ENCODE measurements around the gene ZNF680.
"Not testable (repeated sequence)": the region's sequence is repeated elsewhere in the genome, so short reads cannot be mapped to it uniquely, and the experiment has no call there.

Gene ZNF680

DNA sequence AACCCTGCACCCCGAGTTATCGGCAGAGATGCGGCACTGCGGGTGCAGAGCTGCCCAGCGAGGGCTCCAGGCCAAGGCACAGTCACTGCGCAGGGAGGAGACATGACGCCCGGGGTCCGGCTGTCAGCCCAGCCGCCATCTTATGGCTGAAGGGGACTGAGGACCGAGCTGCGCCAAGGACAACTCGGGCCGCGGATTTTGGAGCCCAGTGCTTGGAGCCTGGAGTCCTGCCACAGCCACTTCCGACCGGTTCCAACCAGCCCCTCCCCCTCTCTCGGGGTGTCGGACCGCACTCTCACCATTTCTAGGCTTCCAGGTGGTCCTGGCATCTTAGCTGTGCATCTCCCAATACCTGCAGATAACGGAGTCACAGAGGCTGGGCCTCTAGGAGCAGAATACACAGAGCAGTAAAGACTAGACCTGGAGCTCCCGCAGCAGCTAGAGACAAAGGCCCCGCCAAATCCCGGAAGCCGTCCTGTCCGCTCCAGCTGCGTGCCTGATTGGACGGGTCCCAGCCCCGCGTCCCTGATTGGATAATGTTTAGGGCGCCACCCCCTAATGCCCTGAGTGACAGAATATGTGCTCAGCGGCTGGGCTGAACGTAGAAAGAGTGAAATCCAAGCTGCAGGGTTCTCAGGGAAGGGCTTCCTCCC, at the start of gene ZNF680:
TSS of gene ZNF680 (minus strand) at position 446 of the 653 bp plus-strand sequence. CDS start at position 329, 117 bp downstream.
- peak; percentile 74 for DNase-seq (ENCODE audit: low read depth)

DNA sequence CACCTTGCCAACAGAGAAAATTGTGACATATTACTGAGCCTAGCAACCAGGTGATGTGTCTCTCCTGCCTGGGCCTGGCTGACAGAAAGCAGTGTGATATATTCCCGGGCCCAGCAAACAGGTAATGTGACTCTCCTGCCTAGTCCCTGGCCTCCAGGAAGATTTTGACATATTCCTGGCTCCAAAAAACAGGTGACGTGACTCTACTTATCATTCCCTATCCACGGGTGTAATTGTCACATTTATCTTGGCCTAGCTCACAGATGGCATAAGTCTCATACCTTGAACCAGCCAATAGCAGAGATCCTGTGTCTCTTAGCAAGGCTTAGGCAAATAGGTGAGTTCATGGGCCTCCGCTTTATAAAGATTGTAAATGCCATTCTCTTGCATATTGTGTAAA, 49.6 kb upstream of the ZNF680 start:
- DNase-seq (ENCODE audit: low read depth): no peak

DNA sequence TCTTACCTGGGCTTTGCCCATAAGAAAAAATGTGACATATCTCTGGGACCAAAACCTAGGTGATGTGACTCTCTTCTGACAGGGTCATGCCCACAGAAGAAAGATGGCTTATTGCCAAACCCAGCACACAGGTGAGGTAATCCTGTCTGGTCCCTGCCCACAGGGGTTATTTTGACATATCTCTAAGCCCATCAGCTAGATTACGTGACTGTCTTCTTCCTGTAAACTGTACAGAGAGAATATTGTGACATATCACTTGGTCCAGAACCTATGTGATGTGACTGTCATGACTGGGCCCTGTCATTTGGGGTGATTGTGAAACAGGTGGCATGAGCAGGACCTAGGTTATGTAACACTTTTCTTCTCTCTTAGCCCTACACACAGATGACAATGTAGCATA, 48.8 kb upstream of the ZNF680 start:
- DNase-seq (ENCODE audit: low read depth): no peak

DNA sequence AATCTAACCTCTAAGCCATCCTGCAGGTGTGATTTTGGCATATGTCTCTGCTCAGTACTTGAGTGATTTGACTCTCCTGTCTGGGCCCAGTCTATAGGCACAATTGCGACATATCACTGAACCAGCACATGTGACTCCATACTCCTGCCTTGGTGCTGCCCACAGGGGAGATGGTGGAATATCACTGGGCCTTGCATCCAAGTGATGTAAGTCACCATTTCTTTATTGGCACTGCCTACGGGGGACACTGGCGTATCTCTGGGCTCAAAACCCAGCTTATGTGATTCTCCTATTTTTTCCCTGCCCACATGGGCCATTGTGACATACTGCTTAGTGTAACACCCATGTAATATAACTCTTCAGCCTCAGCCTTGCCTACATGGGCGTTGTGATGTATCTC, 48.1 kb upstream of the ZNF680 start:
- DNase-seq (ENCODE audit: low read depth): no peak

DNA sequence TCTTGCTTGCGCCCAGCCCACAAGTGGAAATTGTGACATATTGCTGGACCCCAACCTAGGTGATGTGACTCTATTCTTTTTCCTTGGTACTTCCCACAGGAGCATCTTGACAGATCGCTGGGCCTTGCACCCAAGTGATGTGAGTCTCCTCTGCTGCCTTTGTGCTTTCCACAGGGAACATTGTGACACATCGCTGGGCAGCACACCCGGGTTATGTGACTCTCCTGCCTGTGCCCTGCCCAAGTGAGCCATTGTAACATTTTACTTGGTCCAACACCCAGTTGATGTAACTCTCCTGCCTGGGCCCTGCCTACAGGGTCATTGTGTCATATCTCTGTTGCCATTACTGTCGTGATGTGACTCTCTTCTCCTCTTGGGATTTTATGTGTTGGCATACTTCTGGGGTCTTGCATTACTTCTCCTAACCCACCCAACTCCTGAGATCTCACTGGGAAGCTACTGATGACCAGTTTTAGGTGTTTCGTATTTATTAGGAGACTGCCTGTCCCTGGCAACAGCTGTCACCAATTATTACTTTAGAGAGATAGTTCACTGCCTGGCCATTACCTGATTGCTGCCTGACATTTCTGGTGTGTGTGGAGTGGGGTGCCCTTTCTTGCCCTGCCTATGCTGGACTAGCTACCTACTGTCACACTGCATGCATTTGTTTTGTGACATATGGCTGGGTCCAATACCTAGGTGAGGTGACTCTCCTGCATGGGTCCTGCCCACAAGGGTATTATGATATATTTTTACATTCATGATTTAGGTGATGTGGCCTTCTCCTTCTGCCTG, 45.4 kb upstream of the ZNF680 start:
- DNase-seq (ENCODE audit: low read depth): no peak

DNA sequence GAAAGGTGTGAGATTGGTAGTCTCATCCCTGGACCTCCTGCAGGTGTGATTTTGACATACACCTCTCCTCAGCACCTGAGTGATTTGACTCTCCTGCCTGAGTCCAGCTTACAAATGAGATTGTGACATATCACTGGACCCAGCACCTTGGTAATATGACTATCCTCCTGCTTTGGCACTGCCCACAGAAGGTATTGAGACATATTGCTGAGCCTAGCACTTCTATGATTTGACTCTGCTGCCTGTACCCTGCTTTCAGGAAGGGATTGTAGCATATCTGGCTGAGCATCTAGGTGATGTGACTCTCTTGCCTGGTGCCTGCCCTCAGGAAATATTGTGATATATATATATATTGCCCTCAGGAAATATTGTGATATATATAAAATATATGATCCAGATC, 43.5 kb upstream of the ZNF680 start:
- DNase-seq (ENCODE audit: low read depth): no peak

DNA sequence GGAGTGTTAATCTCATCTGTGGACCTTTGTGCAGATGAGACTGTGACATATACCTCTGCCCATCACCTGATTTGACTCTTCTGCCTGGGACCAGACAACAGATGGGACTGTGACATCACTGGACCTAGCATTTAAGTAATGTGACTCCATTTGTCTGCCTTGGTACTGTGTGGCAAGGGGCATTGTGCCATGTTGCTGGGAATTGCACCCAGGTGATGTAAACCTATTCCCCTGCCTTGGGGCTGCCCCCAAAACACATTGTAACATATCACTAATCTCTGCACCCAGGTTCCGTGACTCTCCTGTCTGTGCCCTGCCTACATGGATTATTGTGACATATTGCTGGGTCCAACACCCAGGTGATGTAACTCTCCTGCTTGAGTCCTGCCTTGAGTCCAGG, 40.4 kb upstream of the ZNF680 start:
- DNase-seq (ENCODE audit: low read depth): no peak

DNA sequence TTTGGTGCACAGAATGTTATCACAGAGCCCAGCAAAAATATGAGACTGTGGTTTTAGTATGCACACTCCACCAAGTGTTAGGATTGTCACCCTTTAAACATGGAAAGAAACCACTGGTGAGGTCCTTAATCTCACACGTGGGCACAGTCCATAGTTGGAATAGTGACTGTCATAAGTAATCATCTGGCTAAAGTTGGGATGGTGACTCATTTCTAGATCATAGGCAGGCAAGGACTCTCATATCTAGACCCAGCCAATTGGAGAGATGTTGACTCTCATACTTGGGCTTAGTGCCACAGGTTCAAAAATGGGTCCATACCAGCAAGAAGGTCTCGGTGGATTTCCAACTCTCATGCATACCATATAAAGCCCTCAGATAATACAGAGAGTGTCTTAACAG, 39.6 kb upstream of the ZNF680 start:
- DNase-seq (ENCODE audit: low read depth): no peak

DNA sequence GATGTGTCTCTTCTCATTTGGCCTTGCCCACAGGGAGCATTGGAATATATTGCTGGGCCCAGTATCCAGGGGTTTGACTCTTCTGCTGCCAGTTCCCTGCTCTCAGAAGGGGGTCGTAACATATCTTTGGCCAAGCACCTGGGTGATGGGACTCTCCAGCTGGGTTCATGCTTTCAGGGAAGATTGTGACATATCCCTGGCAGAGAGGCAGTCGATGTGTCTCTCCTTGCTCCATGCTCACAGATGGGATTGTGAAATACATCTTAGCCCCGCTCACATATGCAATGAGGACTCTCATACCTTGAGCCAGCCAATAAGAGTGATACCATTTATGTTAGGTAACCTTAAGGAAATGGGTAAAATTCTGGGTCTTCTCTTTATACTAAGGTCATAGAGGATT, 39.2 kb upstream of the ZNF680 start:
- no peak for DNase-seq (ENCODE audit: low read depth)

DNA sequence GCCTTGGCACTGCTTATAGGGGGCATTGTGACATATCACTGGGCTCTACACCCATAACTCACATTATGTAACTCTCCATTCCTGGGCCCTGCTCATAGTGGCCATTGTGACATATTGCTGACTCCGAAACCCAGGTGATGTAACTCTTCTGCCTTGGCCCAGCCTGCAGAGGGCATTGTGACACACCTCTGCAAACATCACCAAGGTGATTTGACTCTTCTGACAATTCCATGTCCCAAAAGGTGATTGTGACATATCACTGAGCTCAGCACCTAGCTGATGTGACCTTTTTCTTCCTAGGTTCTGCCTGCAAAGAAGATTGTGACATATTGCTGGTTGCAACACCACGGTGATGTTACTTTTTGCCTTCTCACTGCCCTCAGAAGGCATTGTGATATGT, 36.5 kb upstream of the ZNF680 start:
- DNase-seq (ENCODE audit: low read depth): no peak

DNA sequence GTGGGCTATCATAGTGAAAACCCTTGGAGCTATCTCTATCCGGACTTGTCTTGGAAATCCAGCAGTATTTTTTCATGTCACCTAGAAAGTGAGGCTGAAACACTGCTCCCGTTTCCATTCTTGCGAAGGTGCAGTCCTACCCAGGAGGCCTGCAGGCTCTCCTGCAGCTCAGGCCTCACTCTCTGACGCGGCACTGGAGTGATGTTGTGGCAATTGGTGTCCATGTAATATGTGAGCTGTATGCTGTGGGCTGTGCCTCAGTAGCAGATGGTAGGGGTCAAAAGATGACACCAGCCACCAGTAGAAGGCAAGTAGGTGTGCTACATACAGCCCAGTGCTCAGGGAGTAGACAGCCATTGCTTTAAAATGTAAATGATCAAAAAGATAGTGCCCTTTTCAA, 28.1 kb upstream of the ZNF680 start:
- no peak for DNase-seq (ENCODE audit: low read depth)

DNA sequence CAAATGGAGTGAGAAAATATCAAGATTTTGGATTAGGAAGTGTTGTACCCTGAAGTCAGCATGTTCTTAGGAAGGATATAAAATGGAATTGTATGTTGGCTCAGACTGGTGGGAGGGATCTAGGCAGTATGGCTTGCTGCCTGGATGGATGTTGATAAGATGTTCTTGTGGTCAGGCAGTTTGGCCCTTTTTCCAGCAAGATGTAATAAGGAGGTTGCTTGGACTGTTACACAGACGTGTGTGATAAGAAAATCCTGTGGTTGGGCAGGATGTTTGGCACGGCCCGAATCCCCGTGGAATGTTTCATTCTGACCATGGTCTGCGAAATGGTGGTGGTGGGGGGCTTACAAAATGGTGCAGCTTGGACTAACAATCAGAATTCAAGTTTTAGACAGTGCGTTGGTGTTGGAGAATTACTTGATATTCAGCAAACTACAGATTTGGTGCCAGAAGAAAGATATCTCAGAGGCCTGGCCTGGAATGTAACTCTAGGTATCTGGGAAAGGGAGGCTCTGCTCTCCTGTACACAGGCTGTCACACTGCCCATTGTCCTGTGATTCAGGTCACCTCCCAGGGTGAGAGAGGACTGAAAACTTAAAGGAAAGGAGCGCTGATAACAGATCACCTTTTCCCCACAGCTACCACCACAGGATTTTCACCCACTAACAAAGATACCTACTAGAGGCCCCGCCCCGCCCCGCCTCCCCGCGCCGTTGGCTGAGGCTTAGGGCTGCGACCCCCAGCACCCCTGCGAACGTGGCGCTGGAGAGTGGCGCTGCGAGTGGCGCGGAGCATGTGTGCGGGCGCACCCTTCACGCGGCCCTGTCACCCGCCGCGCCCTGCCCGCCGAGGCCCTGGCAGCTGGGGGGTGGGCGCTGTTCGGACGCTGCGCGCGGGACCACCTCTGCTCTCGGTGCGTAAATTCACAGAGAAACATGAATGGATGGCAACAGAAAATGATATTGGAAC, 19.3 kb upstream of the ZNF680 start:
- no peak for DNase-seq (ENCODE audit: low read depth)

DNA sequence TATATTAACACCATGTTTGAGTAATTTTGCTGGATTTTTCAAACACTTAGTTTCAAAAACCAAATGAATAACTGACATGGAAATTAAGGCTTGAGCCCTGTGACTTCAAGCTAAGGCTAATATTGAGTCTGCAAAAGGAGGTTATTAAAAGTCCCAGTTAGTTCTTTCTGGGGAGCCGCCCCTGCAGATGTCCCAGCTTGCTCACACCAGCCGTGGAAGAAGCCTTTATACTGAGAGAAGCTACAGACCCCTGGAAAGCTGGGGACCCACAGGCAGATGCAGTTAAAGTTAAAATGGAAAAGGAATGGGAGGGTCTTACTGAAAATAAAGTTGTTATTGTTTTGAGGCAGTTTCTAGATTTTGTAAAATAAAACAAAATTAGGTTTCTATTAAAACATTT, 18.5 kb upstream of the ZNF680 start:
- DNase-seq (ENCODE audit: low read depth): no peak

DNA sequence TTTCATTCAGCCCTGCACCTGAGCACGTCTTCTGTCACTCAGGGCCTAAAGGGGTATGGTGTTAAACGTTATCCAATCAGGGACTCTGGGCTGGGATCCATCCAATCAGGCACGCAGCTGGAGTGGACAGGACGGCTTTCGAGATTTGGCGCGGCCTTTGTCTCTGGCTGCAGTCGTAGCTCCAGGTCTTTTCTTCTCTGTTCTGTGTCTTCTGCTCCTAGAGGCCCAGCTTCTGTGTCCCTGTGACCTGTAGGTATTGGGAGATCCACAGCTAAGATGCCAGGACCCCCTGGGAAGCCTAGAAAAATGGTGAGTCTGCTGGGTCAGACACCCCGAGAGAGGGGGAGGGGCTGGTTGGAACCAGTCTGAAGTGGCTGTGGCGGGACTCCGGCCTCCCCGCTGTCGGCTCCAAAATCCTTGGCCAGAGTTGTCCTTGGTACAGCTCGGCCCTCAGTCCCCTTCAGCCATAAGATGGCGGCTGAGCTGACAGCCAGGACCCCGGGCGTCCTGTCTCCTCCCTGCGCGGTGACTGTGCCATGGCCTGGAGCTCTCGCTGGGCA, 11.7 kb upstream of the ZNF680 start:
- DNase-seq (ENCODE audit: low read depth): no peak

DNA sequence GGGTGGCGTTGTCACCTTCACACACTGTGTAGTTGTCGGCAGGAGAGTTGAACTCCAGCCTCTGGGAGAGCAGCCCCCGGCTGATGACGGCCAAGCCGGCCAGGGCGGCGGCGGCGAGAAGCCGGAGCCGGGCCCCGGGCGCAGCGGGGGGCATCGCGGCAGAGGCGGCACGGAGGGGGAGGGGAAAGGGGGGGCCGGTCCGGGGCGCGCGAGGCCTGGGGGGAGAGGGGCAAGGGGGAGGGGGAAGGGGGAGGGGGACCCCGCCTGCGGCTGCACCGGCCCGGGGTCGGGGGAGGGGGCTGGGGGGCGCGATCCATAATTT, 7.4 kb upstream of the ZNF680 start:
- not testable (repeated sequence) for DNase-seq (ENCODE audit: low read depth)

DNA sequence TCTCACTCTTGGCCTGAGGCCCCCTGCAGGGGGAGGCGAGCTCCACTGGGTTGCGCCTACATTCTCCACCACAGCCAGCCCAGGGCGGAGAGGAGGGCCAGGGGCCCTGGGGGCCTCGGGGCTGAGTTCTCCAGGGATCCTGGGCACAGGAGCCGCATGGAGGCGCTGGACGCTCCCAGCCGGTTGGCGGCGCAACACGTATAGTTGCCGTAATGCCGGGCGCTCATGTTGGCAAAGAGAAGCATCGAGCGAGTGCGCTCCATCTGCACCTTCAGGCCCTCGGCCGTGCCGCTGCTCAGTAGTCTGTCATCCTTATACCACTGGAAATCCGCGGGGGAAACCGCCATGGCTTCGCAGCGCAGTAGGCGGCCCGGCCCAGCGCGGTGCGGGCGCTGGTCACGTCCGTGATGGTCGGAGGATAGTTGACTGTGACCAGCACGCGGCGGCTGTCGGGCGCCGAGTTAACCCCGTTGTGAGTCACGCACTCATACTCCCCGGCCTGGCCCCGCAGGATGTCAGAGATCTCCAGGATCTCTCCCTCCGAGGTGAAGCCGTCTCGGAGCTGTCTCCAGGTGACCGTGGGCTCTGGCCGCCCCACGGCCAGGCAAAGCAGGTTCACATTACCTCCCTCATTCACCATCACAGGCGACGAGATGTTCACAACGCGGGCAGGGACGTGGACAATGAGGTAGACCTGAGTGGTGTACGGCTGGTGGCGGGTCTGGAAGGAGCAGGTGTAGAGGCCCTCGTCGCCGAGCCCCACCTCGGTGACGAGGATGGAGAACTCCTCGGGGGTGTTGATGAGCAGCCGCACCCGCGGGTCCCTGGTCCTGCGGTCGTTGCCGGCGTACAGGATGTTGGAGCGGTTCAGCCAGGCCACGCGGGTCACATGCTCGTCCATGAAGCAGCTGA, 6.8 kb upstream of the ZNF680 start:
- DNase-seq (ENCODE audit: low read depth): peak; percentile 27

DNA sequence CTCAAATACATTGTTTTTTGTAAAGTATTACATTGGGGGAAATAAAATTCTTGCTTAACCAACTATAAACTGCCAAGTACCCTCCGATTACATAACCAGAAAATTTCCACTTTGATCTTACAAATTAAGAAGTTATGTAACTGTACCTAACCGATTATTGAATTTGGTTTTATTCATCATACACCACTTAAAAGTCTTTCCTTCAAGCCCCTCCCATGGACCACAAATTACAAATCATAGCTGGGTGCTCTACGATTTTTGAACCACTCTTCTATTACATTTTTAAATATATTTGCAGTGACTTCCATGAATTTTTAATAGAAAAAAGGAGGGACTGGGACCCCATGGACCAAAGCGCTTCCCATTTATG, 630 bp downstream of the ZNF680 start:
- no peak for DNase-seq (ENCODE audit: low read depth)

DNA sequence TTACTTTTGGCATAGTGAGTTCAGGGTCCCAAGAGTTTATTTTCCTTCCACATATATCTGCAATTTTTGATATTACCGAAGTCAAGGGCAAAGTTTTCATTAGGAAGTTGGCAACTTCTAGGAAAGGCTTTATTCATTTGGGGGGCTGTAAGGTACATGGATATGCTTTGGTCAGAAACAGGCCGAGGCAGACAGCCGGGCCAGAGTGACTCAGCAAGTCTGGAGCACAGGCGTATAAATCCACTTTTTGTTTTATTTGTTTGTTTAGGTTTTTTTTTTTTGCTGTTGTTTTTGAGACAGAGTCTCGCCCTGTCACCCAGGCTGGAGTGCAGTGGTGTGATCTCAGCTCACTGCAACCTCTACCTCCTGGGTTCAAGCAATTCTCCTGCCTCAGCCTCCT, 3.7 kb downstream of the ZNF680 start:
- no peak for DNase-seq (ENCODE audit: low read depth)

DNA sequence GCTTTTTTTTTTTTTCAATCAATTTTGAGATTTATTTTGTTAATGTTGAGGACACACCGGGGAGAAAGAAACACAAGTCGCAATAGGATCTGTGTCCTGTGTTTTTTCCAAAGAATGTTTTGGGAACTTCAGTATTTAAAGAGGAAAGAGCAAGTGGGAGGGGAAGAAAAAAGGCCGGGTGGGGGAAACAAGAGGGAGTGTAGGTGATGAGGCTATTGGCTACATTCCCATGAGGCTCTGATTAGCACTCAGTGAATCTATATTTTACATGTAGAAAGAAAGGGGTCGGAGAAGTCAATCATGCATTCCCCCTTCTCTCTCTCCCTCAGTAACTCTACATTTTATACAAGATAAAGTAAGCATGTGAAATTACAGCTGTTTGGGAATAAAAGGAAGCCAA, 4.1 kb downstream of the ZNF680 start:
- no peak for DNase-seq (ENCODE audit: low read depth)

DNA sequence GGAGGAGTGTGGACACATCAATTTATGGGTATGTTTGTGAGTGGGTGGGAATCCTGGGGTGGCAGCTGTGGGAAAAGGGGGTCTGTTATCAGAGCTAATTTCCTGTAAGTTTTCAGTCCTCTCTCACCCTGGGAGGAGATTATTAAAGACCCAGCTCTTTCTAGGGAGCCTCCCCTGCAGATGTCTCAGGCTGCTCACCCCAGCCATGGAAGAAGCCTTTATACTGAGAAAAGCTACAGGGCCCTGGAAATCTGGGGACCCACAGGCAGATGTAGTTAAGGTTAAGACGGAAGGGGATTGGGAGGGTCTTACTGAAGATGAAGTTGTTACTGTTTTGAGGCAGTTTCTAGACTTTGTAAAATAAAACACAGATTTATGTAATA, 4.6 kb downstream of the ZNF680 start:
- DNase-seq (ENCODE audit: low read depth): no peak

DNA sequence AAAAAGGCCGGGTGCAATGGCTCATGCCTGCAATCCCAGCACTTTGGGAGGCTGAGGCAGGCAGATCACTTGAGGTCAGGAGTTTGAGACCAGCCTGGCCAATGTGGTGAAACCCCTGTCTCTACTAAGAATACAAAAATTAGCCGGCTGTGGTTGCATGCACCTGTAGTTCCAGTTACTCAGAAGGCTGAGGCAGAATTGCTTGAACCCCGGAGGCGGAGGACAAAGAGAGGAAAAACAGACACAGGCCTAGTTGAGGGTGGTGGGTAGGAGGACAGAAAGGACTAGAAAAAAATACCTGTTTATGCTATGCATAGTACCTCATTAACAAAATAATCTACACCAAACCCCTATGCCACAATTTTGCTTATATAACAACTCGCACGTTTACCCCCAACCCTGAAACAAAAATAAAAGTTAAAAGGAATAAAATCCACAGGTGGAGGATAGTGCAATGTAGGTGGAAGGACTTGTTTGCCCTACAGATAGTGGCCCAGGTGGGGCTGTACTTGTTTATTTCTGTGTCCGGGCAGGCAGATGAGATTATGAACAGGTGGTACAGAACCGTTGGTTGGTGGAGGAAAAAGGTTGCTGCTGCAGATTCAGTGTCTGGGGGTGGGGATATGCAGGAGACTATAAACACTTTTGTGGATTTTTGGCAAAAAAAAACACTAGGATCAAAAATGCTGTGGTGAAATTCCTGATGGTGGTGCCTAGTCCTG, 5.1 kb downstream of the ZNF680 start:
- DNase-seq (ENCODE audit: low read depth): no peak

Measured in activated T-helper 1 cell treated with Interleukin-2 at 50 U/mL for 16 hours (primary cell).